Limb (tissue), 2 donors: ENCODE data around the gene ABLIM2.

Experiments
- DNase-seq, 2 donors: peaks; one replicate each; pipeline ENCODE4 v3.0.0-alpha.2; 2016; ENCODE audit errors: extremely low spot score in 2 of 2

The ABLIM2 gene

DNA sequence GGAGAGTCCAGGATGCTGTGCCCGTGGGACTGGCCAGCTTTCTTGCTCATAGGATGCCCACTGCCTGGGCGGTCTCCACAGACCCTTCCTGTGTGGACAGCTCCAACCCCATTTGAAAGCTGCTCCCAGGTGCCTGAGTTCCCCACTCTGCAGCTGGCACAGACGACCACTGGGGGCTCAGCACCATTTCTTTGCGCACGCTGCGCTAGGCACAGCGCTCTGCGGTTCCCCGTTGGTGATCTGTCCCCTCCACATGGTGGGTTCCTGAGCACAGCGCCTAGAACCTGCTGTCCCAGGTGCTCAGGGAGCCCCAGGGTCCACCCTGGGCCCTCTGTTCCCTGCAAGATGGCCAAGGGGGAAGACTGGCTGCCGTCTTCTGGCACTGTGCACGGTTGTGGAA, 173.5 kb downstream of the ABLIM2 start:
- DNase-seq = no peak

DNA sequence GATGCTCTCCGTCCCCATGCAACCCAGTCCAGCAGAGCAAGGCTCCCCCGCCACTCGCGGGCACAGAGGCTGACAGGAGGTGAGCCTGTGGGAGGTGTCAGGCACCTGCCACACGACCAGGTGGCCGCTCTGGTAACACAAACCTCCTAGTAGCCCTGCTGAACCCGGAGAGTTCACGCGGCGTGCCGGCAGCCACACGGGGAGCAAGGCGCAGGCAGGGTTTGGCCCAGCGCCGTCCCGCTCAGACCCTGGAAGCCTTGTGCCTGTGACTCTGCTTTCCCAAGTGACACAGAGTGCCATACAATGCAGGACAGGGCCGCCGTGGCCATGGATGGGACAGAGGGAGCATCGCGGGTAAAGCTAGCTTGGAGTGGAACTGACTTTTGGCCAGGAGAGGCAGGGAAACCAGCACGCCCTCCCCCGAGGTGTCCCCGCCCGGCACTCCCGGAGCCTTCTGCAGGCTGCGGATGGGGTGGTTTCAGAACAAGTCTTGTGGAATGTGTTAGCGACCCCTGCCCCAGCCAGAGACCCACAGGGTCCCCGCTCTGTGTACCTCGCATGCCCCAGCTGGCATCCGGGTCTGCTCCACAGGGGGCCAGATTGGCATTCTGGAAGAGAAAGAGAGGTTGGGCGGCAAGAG, 174.2 kb downstream of the ABLIM2 start:
- DNase-seq = no peak

DNA sequence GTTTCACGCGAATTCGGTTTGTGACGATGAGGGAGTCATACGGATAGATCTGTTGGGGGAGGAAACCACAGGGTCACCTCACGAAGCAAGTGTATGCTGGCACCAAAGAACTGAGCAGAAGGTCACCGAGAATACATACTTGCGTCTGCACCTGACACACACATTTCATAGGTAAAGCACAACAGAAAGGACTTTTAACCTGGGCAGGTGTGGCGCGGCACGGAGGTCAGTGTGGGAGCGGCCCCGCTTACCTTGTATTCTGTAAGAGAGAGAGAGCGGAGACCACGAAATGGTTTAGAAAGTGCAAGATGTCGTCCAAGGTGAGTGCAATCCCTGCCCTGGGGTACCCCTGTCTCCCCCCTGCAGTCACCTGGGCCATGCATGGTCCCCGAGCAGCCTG, 175.3 kb downstream of the ABLIM2 start:
- no peak for DNase-seq

- no peak for DNase-seq
Measured at GRCh38 chr4:7981738-7982394, 176.7 kb downstream of the ABLIM2 start.

DNA sequence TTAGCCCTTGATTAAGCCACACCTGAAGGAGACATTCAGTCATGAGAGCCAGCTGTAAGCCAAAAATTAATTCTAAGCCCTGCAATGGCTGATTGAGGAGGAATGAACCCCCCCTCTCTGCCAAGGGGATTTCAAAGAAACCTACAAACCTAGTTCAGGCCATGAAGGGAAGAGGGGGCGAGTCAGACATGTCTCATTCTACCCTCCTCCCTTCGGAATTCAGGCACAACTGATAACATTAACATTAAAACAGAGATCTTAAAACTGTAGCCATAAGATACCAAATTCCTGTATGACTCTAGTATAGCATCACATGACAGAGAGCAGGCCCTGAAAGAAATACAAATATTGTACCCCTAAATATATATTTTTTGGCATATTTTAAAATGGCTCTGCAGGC, 178.6 kb downstream of the ABLIM2 start:
- no peak for DNase-seq

DNA sequence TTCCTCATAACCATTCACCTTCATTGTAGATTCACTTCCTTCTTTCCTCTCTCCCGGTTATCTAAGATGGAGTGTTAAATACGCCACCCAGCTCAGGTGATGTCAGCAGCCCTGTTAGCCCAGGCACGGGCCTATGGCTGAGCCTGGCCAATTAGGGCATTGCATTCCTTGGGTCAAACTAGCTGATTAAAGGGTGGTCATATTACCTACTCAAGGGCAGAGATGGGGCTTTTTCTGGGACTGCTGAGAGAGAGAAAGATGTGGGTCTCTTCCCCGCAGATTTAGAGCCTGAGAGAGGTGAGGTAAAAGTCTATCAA, 179.0 kb downstream of the ABLIM2 start:
- DNase-seq = no peak

DNA sequence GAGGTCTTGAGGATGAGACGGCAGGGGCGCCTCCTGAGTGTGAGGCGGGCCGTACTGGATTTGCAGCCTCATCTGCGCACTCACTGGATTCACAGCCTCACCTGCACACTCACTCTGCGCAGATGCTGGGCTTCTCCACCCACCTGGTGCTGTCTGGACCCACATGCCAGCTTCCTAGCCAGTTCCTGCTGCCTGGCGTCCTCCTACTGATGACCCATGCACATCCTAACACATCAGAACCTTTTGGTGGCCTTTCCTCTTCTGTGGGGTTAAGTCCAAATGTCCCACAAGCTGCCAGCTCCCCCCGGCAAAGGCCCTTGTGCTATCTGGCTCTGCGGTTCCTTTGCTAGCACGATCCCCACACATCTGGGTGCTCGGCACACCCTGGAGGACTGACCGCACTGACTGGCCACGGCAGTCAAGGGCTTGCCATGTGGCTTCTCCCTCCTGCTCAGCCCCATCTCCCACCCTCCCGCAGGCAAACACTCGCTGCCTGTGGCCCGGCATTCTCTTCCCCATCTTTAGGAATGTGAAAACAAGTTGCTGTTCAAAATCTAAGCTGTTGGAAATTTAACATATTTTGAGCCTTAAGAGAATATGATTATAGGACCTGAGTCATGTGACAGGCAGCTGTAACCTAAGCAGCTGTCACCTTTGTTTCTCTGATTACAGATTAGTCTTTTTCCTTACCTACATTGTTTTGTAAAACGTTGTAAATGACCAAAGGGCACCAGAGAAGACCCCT, 179.5 kb downstream of the ABLIM2 start:
- DNase-seq = no peak

DNA sequence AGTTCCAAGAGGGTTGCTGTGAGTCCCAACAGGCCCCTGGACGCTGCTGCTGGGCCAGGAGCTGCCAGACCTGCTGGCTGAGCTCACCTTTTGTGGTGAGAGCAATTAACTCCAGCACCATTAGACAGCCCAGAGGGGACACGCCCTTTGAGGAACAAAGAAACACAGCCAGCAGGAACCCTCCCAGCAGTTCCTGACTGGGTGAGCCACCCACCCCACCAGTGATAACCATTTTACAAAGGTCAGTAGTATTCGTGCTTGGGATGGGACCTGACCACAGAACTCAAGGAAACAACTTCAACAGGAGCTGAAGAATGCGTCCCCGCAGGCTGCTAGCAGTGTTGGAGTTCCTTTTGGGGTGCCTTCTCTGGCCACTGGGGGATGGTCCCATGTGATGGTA, 180.1 kb downstream of the ABLIM2 start:
- DNase-seq = no peak

DNA sequence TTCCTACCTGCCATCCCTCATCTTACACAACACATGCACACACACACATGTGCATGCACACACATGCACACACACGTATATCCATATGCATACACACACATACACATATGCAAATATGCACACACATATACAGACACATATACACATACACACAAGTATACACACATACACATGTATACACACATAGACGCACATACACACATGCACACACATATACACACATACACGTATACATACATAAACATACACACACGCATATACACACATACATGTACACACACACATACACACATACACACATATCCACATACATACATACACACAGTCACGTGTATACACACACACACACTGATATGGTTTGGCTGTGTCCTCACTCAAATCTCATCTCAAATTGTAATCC, 182.0 kb downstream of the ABLIM2 start:
- no peak for DNase-seq

DNA sequence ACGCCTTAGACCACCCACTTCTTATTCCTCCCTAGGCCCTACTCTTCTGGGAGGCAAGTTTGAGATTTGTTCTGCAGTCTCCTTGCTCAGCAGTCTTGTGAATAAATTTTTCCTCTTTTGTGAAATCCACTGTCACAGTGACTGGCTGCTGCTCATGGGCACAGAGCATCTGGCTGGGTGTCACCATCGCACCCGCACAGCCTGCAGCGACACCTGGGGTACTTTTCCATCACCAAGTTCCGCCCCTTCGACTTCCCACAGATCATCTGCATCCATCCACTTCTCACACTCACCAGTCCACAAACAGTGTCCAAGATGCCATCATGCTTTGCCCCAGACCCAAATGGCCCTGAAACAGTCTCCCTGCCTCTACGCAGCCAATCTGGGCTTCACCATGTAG, 182.6 kb downstream of the ABLIM2 start:
- no peak for DNase-seq

GRCh38 chr4:7974425-7974824, 184.2 kb downstream of the ABLIM2 start:
- DNase-seq = no peak

GRCh38 chr4:7973545-7973981, 185.1 kb downstream of the ABLIM2 start:
- DNase-seq = no peak

DNA sequence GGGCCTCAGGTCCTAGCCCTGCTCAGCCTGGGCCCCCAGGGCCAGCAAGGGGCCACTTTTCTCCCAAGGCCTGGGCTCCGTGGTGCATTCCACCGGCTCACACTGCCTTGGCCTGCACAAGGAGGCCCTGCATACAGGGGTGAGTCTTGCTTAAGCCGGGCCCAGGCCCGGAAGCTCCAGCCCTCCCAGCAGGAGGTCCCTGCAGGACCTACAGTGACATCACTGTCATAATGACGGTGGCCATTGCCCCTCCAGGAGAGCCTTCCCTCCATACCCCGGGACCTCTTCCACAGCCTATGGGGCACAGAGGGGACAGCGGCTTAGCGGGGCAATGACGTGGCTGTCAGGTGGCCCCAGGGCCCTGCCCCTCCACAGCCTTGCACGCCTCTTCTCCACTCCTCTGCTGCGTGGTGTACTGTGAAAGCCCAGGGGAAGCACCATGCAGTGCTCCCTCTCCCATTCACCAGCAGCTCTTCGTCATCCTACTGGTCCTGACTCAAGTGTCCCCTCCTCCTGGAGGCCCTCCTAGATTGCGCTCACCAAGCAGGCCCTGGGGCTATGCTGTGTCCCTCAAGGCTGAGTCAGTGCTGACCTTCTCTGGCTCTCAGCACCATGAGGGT, 186.6 kb downstream of the ABLIM2 start:
- no peak for DNase-seq

DNA sequence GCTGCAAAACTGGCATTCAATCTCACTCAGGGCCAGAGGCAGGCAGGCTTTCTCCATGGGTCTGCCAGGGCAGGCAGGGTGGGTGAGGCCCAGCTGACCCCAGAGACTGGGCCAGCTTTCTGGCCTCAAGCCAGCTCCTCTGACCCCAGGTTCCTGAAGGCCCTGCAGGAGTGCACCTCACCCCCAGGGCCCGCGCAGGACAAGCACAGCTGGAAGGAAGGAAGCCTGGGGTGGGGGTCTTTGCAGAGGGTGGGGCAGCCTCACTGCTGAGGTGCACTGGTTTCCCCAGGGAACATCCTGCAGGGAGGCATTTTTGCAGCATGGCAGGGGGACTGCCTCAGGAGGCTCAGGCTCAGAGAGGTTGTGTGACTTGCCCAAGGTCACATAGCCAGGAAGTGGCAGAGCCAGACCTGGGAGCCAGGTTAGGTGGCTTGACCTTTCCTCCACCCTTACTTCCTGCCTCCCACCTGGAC, 187.4 kb downstream of the ABLIM2 start:
- no peak for DNase-seq

DNA sequence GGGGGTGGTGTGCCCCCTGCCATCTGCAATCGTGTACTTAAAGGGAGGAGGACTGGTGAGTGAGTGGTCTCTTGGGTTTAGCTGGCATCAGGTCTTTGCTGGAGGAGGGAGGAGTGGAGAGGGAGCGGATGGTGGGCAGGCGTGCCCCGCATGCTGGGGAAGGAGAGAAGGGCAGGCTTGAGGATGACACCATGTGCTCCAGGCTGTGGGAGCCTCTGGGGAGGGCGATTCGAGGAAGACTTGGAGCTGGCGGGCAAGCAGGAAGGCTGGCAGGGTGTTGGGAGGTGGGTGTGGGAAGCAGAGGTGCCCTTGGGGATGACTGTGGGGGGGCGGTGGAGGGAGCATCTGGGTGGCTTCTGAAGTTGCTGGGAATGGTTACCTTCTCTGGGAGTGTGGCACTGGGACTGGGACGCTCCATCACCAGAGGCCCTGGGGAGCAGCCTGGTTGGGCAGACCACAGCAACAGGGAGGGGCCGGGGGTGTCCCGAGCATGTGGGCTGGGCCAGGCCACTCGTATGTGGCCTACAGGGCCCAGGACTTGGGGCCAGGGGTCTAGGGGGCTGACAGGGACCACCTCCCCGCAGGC, 188.2 kb downstream of the ABLIM2 start:
- no peak for DNase-seq

- no peak for DNase-seq
Measured at GRCh38 chr4:7968262-7968896, 190.2 kb downstream of the ABLIM2 start.

- no peak for DNase-seq
Measured at GRCh38 chr4:7967501-7968261, 190.9 kb downstream of the ABLIM2 start.

DNA sequence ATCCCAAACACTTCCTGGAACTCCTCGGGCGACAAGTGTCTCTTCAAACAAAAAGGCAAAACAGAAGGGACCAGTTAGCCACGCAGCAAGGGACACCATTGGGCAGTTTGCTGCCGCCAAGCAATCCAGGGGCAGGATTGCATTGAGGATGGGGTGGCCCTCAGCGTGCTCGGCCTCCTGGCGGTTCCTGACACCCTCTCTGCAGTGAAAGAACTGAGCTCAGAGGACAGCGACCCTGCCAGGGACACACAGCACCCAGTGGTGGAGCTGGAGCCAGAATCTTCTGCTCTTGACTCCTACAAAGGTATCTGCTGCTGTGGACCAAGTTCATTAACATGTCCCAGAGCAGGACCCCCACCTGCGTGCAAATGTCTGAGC, 191.6 kb downstream of the ABLIM2 start:
- no peak for DNase-seq

DNA sequence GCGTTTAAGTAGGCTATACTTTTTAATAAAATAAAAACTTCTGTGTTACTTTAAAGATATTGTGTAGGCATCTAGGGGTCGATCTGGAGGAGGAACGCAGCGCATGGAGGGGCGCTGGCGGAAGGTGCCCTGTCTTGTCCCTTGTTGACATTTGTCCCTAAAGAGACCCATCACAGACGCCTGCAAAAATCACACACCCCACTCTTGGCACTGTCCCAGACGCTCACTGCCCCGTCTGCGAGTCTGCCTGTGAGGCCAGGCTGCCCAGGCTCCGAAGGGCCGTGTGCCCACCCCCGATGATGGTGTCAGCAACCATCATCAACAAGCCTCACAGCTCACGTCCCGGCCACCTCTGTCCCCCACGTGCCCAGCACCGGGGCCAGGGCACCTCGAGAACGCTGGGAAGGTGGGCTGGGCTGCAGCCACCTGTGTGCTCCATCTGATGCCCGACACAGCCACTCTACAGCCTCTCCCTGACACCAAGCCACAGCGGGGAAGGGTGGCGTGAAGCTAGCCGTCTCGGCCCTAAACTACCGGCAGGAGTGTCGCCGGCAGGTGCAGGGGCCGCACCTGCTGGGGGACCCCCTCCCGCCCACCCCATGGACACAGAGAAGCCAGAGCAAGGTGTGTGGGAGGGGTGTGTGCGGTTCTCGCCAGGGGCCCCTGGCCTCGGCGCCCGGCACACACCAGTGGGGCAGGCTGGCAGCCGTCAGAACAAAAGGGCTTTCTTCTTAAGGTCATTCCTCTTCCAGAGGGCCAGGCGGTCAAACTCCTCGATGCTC, 192.1 kb downstream of the ABLIM2 start:
- no peak for DNase-seq
